CD1c-positive myeloid dendritic cell (primary cell): ENCODE measurements around the gene TMPRSS3.

Experiments
- DNase-seq: peaks from one replicate; pipeline ENCODE4 v3.0.0-alpha.2; 2016; ENCODE audit errors: extremely low spot score

TMPRSS3 gene

DNA sequence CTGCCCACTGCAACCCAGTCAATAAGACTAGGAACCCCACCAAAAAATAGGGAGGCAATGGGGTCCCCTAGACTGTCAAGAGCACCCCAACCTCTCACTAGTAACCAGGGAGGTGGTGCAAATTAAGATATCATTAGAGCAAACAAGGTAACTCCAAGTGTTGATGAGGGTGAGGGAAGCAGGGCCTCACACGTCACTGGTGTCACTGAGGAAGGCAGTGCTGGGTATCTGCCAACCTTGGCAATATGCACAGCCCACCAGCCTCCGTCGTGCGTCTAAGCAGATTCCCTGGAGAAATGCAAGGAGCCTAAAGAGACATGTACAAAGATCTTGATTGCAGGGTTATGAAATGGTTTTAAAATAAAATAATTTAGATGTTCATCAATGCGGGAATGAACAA is 11.6 kb upstream of the TMPRSS3 start:
- DNase-seq: no peak

DNA sequence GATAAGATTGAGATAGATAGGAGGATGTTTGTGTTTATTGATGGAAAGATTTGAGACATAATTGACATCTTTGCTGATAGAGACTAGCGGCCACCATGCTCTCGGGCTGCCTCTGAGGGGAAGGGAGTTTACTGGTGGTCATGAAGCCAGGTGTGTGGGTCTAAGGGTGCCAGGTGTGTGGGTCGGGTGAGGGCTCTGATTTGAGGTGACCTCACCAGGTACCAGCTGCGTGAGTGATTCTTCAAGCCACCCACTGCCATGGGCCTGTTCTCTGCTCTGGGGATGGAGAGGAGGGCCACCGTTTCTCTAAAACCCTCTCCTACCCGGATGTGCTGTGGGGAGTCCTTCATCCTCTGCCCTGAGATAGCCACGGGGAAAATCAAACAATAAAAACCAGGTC is 11.0 kb upstream of the TMPRSS3 start:
- DNase-seq: no peak

DNA sequence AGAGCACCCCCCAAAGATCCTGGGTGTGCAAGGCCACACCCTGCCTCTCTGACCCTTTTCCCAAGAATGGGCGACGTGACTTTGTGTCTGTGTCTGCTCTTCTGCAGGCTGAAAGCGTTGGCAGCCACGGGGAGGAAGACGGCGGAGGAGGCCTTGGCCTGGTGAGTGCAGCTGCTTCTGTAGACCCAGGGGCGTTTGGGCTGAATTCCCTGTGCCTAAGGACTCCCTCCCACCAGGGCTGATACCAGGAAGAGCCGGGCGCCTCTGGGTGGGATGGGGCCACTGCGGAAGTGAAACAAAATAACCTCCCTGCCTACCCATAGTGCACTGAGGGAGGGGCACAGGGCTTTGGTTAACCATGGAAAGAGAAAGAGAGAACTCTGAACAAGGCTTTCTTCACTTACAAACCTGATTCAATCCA is 10.4 kb upstream of the TMPRSS3 start:
- DNase-seq: peak; percentile 79

DNA sequence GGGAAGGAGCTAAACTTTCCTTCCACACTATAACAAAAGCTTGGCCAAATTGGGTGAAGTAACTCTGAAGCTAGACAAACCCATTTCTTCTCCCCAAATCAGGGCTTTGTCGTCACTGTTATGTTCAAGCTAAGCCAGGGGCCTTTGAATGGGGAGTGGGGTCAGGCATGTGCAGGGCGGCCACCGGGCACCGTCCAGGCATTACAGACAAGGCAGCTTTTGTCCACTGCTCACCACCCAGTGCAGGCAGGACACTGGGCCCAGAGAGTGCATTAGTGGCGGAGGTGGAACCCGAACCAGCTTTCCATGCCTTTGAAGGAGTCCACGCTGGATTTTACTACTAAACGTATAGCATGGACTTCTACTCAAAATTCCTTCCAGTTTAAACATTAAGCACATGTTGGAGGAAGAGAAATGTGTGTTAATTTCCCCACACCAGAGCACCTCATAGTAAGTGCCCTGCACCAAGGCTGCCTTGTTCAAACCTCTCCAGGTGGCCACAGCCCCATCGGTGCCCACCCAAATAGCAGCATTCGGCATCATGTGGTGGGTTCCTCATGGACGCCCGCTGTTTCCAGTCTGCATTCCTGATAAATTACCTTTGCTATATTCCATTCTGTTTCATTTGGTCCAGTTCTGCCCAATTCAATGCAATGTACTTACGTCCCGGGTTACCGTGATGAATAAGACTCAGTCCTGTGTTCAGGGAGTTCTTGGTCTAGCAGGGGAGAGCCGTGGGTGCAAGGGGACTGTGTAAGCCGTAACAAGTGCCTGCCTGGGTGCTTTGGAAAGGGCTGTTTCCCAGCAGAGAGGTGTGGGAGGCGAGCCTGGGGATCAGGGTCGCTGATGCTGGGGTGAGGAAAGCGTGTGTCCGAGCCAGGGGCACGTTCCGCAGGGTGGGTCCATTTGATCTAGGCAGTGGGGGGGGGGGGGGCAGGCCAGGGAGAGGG is 9.5 kb upstream of the TMPRSS3 start:
- DNase-seq: no peak

DNA sequence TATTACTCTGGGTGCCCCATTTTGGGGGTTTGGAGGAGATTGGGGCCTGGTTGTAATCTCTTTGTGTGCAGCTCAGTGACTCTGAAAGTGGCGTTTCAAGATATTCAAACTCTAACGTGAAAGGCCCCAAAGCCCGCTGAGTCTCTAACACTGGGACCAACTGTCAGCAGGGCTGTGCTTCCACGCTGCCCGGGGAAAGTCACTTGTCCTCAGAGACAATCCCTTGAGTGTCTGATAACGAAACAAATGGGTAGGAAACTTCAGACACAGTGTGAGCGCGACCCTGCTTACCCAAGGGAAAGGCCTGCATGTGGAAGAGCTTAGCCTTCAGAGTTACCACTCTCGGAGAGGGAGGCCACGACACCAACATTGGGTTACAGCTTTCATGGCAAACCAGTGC is 8.7 kb upstream of the TMPRSS3 start:
- DNase-seq: no peak

DNA sequence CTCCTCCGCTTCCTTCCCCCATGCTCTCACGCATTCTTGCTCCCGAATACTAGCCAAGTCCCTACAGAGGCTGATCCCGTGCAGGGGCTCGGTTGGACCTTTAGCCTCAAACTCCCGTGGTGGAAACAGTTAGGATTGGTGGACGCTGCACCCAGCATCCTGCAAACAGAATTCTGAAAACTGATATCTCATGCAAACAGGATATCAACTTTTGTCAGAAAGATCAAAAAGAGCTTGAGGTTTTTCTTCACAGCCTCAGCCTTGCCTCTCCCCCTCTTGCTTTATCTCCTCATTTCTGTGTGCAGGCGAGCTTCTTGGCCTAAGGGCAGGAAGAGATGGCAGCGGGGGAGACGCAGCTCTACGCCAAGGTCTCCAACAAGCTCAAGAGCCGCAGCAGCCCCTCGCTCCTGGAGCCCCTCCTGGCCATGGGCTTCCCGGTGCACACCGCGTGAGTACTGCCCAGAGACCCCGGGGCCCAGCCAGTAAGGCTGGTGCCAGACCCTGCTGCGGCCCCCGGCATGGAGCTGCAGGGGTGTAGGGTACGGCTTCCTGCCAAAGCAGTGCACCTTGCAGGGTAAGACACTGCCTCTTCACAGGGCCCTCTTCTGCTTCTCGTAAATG is 7.9 kb upstream of the TMPRSS3 start, which contains the start of gene UBASH3A:
UBASH3A (plus strand) TSS at position 292 of the 621 bp plus-strand sequence; CDS start at position 336, 44 bp downstream.
- no peak for DNase-seq

DNA sequence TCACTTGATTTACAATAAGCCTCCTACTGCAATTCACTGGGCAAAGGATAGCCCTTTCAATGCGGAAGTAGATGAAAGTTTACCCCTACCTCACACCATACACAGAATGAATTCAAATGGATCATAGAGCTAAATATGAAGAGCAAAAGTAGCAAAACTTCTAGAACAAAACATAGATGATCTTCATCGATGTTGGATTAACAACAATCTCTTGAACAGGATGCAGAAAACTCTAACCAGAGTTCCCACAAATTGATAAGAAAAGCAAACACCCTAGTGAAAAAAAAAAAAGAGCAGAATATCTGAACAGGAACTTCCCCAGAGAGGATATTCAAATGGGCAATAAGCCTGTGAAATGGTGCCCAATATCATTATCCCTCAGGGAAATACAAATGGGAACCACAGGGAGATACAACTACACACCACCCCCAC is 6.0 kb upstream of the TMPRSS3 start:
- DNase-seq: no peak

DNA sequence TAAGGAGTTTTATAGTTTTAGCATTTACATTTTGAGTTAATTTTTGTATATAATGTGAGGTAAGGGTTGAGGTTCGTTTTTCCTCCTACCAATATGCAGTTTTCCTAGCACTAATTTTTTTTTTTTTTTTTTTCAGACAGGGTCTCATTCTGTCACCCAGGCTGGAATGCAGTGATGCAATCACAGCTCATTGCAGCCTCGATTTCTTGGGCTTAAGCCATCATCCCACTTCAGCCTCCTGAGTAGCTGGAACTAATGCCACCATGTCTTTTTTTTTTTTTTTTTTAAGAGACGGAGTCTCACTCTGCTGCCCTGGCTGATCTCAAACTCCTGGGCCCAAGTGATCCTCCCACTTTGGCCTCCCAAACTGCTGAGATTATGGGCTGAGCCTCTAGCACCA is 5.3 kb upstream of the TMPRSS3 start:
- DNase-seq: no peak

DNA sequence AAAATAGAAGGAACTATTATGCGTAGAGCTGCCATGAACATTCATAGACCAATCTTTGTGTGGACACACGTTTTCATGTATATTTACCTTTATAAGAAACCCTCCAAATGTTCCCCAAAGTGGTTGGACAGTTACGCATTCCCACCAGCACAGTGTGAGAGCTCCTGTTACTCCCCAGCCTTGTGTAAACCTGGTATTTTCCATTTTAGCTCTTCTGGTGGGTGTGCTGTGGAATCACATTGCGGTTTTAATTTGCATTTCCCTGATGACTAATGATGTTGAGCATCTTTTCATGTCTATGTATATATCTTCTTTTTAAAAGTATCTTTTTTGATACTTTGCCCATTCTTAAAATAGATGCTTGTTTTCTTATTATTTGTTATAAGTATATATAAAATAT is 4.7 kb upstream of the TMPRSS3 start:
- DNase-seq: no peak

DNA sequence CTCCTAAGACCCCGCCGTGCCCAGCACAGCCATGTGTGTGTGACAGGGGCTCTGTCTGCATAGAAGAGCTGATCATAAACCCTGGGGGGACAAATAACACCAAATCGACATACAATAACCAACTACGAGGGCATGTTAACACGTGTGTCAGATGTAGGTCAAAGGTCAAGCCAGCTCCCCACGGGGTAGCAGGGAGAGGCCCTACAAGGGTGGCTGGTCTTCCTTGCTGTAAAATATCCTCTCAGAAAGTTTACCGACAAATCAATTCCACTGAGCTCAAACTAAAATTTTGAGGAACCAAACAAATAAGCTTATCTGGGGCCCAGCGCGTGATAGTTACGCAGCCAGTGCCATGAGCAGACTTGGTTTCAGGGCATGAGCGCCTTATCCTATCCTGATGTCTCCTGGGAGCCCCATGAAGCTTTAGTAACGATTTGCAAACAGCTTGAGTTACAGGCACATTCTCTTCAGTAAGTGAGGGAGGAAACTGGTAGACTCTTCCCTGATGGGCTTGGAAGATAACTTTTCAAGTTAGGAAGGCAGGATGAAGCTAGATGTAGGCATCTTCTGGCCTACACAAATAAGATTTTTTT is 2.7 kb upstream of the TMPRSS3 start:
- no peak for DNase-seq

DNA sequence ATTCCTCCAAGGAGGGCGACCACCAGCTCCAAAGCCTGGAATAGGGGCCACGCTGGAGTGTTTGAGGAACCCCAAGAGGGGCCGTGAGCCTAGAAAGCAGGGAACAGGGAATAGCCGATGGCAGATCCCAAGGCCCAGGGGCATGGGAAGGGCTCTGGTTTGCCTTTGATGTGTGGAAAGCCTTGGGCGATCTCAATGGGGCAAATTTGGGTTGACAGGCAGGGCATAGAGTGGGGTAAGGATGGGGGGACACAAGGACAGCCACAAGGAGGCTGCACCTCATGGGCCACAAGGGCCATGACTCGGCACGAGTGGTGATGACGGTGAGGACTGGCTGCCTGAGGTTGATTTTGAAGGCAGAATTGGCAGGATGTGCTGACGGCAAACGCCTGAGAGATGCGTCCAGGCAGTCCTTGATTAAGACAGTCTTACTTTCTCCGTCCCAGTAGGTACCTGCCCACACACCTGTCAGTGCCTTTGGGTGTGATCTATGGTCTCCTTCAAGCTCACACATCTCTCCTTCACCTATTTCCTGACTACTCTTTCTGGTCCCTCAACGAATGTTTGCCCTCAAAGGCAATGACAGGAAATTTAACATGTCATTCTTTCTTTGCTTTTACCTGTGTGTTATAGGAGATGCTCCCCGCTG is 2.0 kb upstream of the TMPRSS3 start:
- DNase-seq: no peak

DNA sequence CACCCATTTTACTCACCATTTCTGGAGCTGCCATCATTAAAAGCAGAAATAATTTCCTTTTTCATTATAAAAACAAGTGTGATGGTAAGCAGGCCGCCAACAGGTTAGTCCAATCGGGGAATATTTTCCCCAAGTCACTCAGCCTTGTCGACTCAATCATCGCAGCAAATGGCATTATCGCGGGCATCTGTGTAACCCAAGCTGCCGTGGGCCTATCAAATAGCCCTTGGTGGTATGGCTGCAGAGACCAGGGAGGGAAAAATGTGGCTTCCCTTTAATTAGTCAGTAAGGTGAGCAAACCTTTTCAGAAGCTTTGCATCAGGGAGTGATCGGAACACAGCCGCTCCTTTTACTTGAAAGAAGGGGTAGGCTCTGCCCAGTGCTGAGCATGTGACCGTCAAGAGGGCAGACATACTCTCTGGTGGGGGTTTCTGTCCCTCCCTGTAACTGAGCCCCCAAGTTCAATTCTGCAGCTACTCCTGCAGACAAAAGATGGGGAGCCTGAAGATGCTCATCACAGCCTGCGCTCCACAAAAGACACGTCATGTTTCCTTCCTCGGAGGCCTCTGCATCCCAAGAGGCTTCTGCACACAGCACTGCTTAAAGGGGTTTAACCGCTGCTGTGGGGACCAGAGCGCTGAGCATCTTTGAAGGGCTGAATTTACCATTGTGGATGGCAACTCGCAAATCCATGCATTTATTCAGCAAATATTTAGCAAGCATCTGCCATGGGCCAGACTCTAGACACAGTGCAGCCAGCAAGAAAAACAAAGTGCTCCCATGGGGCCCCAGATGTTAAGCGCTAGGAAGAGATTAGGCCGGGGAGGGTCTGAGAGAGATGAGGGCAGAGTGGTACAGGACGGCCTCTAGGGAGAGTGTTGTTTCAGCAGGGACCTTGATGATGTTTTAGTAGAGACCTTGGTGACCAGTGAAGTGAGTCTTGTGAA is 1.2 kb upstream of the TMPRSS3 start:
- no peak for DNase-seq

DNA sequence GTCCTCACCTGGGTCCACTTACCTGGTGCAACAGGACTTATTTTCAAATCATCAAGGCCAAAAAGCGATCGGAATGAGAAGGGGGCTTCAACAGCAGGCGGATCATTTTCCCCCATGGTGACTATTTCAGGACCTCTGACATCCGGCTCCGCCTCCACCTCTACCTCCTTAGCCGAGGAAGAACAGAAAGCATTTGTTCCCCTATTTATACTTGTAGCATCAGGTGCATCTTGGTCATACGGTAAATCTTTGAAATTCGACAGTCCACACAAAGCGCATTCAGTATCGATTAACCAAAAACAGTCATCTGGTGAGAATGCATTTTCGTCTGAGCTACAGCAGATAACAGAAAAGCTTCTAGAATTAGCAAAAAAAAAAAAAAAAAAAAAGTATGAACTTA is 550 bp downstream of the TMPRSS3 start:
- no peak for DNase-seq

DNA sequence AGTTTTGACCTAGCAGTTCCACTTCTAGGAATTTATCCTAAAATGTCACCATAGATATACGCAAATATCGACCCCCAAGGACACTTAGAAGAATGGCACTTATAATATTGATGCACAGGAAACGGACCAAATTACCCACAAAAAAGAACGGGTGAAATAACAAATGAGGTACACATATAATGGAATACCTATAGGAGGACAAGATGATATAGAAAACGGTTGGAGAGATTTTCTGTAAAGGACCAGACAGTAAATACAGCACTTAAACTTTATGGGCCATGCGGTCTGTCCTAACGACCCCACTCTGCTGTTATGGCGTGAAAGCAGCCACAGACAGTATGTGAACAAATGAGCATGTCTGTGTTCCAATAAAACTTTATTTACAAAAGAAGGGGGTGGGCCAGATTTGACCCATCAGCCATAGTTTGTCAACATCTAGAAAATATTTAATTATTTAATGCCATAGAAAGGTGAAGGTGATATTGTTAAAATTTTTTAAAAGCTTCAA is 2.4 kb downstream of the TMPRSS3 start:
- DNase-seq: no peak

DNA sequence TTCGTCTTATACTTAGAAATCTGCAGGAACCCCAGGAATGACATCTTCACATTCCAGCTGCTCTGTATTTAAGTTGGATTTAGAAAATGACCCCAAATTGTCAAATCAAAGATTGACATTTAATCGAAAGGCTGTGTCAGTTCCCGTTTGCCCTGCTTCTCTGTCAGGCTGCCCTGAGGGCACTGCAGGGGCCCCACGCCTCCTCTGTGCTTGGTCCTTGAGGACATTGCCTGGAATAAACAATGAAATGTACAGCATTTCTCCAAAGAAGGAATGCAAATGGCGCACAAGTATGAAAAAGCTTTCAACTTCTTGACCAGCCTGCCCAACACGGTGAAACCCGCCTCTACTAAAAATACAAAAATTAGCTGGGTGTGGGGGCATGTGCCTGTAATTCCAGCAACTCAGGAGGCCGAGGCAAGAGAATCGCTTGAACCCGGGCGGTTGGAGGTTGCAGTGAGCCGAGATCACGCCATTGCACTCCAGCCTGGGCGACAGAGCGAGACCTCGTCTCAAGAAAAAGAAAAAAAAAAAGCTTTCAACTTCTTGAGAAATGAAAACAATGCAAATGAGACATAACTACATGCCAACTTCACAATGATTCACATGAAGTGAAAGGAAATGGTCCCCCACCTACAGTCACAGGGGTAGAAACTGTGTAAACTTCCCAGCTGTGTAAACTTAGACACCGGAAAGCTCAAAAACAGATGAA is 3.0 kb downstream of the TMPRSS3 start:
- DNase-seq: no peak

DNA sequence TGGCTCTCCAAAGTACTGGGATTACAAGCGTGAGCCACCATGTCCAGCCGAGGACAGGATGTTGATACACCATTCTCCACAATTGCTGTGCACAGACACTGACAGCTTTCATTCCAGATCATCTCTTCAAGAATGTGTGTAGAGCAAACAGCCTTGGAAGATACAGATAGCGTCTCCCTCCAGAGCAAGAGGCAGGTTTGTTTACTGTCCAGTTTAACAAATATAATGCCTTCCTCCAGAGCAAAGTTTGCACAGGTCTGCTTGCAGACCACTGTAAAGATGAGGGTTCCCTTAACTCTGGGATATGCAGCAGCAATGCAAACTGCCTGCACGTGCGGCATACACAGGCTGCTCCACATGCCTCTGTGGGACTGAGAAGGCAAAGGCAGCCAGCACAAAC is 4.6 kb downstream of the TMPRSS3 start:
- DNase-seq: no peak

DNA sequence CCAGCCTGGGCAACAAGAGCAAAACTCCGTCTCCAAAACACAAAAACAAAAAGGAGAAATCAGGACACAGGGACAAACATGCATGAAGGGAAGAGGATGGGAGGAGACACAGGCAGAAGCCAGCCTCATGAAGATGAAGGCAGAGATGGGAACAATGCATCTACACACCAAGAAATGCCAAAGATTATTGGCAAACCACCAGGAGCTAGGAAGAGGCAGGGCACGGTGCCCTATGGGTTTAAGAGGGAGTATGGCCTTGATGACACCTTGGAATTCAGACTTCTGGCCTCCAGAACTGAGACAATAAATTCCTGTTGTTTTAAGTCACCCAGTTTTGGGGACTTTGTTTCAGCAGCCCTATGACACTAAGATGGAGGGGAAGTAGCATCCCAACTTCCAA is 5.2 kb downstream of the TMPRSS3 start:
- DNase-seq: no peak

DNA sequence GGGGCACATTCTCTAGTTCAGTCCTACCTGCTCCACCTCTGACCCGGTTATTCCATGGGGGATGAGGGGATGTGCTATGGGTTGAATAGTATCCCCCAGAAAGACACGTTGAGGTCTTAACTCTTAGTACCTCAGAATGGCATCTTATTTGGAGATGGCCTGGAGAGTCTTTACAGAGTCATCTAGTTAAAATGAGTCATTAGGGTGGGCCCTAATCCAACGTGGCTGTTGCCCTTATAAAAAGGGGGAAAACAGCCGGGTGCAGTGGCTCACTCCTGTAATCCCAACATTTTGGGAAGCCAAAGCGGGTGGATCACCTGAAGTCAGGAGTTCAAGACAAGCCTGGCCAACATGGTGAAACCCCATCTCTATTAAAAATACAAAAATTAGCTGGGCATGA is 5.7 kb downstream of the TMPRSS3 start:
- no peak for DNase-seq

DNA sequence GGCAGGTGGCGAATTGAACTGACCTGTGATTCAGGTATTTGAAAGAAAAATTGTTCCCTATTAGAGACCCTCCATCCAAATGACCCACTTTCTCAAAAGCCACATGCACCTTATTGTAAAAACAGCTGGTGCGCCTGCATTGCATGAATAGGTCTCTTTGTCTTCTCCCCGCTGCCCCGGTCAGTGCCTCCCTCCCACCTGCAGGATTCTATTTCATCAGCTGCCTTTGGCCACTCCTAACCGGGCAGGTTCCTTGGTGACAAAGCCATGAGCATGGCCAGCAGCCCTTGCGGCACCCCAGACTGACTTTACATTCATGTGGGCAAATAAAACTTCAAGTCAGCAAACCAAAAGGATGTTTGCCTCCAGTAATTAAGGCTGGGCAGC is 6.4 kb downstream of the TMPRSS3 start:
- DNase-seq: no peak

DNA sequence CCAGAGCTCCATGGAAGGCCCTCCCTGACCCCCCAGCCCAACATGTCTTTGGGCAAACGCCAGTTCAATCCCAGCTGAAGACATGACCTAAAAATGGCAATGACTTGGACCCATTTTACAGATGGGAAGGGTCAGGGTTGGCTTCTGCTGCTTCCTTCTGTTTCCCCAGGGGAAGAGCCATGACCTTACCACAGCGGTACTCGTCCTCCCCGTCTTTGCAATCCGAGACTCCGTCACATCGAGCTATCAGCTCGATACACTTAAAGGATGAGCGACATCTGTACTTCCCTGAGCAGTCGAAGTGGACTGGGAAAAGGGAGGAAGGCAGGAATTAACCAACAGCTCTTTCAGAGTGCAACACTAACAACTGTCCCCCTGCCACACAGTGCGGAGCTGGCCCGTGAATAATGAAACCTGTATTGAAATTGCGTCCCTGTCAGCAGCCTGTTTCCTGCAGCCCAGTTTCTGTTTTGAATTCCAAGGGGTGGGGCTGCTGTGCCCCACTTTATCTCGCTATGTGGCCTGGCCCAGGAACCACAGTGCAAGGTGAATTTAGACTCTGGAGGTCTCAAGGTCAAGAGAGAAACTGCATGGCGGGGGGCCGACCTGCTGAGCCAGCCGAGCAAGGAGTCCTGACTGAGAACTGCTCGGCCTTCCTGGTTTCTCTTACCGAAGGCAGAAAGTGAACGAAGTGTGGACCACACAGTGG is 7.0 kb downstream of the TMPRSS3 start:
- DNase-seq: no peak
